Esophagus (tissue), 2 donors: ENCODE measurements around the gene PRMT7. TPM values are rescaled to one million over a fixed set of nuclear protein-coding genes. Genes with fewer than 3 reads are reported as not detected.

Experiments
- H3K27ac ChIP-seq, 2 donors: one replicate each; pipeline ENCODE4 v1.5.1; 2013; ENCODE audit warnings: low read depth in 2 of 2, mild to moderate bottlenecking in 2 of 2, inconsistent platforms in 1 of 2, low read length in 1 of 2, moderate library complexity in 1 of 2
- H3K27me3 ChIP-seq, 2 donors: one replicate each; pipeline ENCODE4 v1.6.1; 2013; ENCODE audit warnings: low read length in 2 of 2, control low read depth in 1 of 2, mild to moderate bottlenecking in 1 of 2; ENCODE audit not compliant: insufficient read depth in 2 of 2, control insufficient read depth in 1 of 2
- H3K36me3 ChIP-seq, 2 donors: one replicate each; pipeline ENCODE4 v1.6.1; 2013; ENCODE audit warnings: low read length in 1 of 2; ENCODE audit not compliant: control insufficient read depth in 2 of 2, insufficient read depth in 2 of 2
- H3K4me1 ChIP-seq, 2 donors: one replicate each; pipeline ENCODE4 v1.6.1; 2013; ENCODE audit warnings: low read length in 1 of 2; ENCODE audit not compliant: control insufficient read depth in 2 of 2, insufficient read depth in 2 of 2
- H3K4me3 ChIP-seq, 2 donors: one replicate each; pipeline ENCODE4 v1.5.1; 2013; ENCODE audit warnings: low read length in 2 of 2, mild to moderate bottlenecking in 2 of 2, low read depth in 1 of 2, moderate library complexity in 1 of 2
- H3K9me3 ChIP-seq, 2 donors: one replicate each; pipeline ENCODE4 v1.6.1; 2013; ENCODE audit warnings: mild to moderate bottlenecking in 2 of 2, low read depth in 1 of 2, low read length in 1 of 2, moderate library complexity in 1 of 2; ENCODE audit not compliant: control insufficient read depth in 2 of 2, insufficient read depth in 1 of 2
- whole genome bisulfite sequencing, 2 donors: extraction: QIAGEN DNeasy Blood & Tissue Kit; methylation state at CpG; one replicate each; pipeline ENCODE4 v1.1.7; 2013; 5-methylcytosine and 5-hydroxymethylcytosine counted together
- polyA plus RNA-seq, 2 donors: library from polyadenylated mRNA; stranded (reverse); fragments of 200-250 nt; gene quantifications; one replicate each; pipeline ENCODE4 v1.2.3, GENCODE V29; 2013
- donor health status: healthy with polysubstance abuse.
- donor health status: Bipolar disorder and iron deficiency.

PRMT7 gene
- polyA plus RNA-seq, 2 donors = 22.6 to 36.0 TPM

- WGBS, 2 donors = 71 to 91% methylated on average over 4 of the region's 4 CpGs
- Histone ChIP-seq H3K4me3 (no peak overlapping the region), H3K27me3 (no peaks in the 10 kb centered on the region), H3K4me1 (peaks cover 3 to 8% of the 10 kb centered on the region in 2 donors), H3K27ac (no peak overlapping the region), H3K9me3 (no peaks in the 10 kb centered on the region), H3K36me3 (peaks cover 0 to 6% of the 10 kb centered on the region in 2 donors)
These were observed 38.2 kb upstream of the PRMT7 start for GRCh38 chr16:68272507-68273209.

GRCh38 chr16:68273459-68273858, 37.4 kb upstream of the PRMT7 start:
- 78 to 79% methylated on average over 5 of the region's 5 CpGs for WGBS, 2 donors
- no peaks in the 10 kb centered on the region for H3K27me3 ChIP-seq
- no peak overlapping the region for H3K27ac ChIP-seq
- peaks cover 0 to 6% of the 10 kb centered on the region in 2 donors for H3K36me3 ChIP-seq
- peaks cover 3 to 8% of the 10 kb centered on the region in 2 donors for H3K4me1 ChIP-seq
- H3K9me3 ChIP-seq = no peaks in the 10 kb centered on the region
- no peak overlapping the region for H3K4me3 ChIP-seq

GRCh38 chr16:68273896-68274295, 36.9 kb upstream of the PRMT7 start:
- Histone ChIP-seq H3K27me3 (no peaks in the 10 kb centered on the region), H3K27ac (no peak overlapping the region), H3K9me3 (no peaks in the 10 kb centered on the region), H3K4me3 (no peak overlapping the region), H3K36me3 (peaks cover 0 to 6% of the 10 kb centered on the region in 2 donors), H3K4me1 (peaks cover 3 to 8% of the 10 kb centered on the region in 2 donors)
- WGBS, 2 donors = 66 to 71% methylated on average over 8 of the region's 8 CpGs

- Histone ChIP-seq H3K27me3 (no peaks in the 10 kb centered on the region), H3K4me3 (no peak overlapping the region), H3K27ac (no peak overlapping the region), H3K4me1 (peaks cover 3 to 8% of the 10 kb centered on the region in 2 donors), H3K36me3 (peaks cover 0 to 6% of the 10 kb centered on the region in 2 donors), H3K9me3 (no peaks in the 10 kb centered on the region)
- WGBS, 2 donors = 84 to 87% methylated on average over 4 of the region's 4 CpGs
These were observed 36.4 kb upstream of the PRMT7 start for GRCh38 chr16:68274441-68274840.

- H3K27me3 ChIP-seq = no peaks in the 10 kb centered on the region
- H3K36me3 ChIP-seq = peaks cover 0 to 6% of the 10 kb centered on the region in 2 donors
- H3K9me3 ChIP-seq = no peaks in the 10 kb centered on the region
- H3K4me3 ChIP-seq = no peak overlapping the region
- 30 to 50% methylated on average over 4 of the region's 4 CpGs for WGBS, 2 donors
- H3K27ac ChIP-seq = peak overlapping the region in 1 of 2 donors; percentile 44
- peaks cover 0 to 8% of the 10 kb centered on the region in 2 donors for H3K4me1 ChIP-seq
These were observed 35.1 kb upstream of the PRMT7 start for GRCh38 chr16:68275611-68276191.

- no peaks in the 10 kb centered on the region for H3K27me3 ChIP-seq
- H3K4me3 ChIP-seq = no peak overlapping the region
- peaks cover 0 to 6% of the 10 kb centered on the region in 2 donors for H3K36me3 ChIP-seq
- H3K27ac ChIP-seq = peak overlapping the region in 1 of 2 donors; percentile 44
- no peaks in the 10 kb centered on the region for H3K9me3 ChIP-seq
- 69 to 83% methylated on average over 3 of the region's 3 CpGs for WGBS, 2 donors
- H3K4me1 ChIP-seq = peaks cover 0 to 8% of the 10 kb centered on the region in 2 donors
These were observed 34.6 kb upstream of the PRMT7 start for GRCh38 chr16:68276223-68276622.

- Histone ChIP-seq H3K36me3 (peaks cover 0 to 6% of the 10 kb centered on the region in 2 donors), H3K27me3 (no peaks in the 10 kb centered on the region), H3K27ac (no peak overlapping the region), H3K4me1 (no peaks in the 10 kb centered on the region), H3K4me3 (no peak overlapping the region), H3K9me3 (no peaks in the 10 kb centered on the region)
- WGBS, 2 donors = 84 to 85% methylated on average over 13 of the region's 13 CpGs
These were observed 30.9 kb upstream of the PRMT7 start for GRCh38 chr16:68279726-68280558.

GRCh38 chr16:68281368-68282063, 29.3 kb upstream of the PRMT7 start:
- H3K9me3 ChIP-seq = no peaks in the 10 kb centered on the region
- H3K36me3 ChIP-seq = peaks cover 0 to 6% of the 10 kb centered on the region in 2 donors
- H3K27me3 ChIP-seq = no peaks in the 10 kb centered on the region
- no peaks in the 10 kb centered on the region for H3K4me1 ChIP-seq
- no peak overlapping the region for H3K27ac ChIP-seq
- 78 to 82% methylated on average over 4 of the region's 4 CpGs for WGBS, 2 donors
- H3K4me3 ChIP-seq = no peak overlapping the region

- H3K9me3 ChIP-seq = no peaks in the 10 kb centered on the region
- H3K27me3 ChIP-seq = no peaks in the 10 kb centered on the region
- H3K4me1 ChIP-seq = no peaks in the 10 kb centered on the region
- peaks cover 0 to 6% of the 10 kb centered on the region in 2 donors for H3K36me3 ChIP-seq
- 78 to 88% methylated on average over 4 of the region's 4 CpGs for WGBS, 2 donors
- no peak overlapping the region for H3K4me3 ChIP-seq
- no peak overlapping the region for H3K27ac ChIP-seq
These were observed 28.8 kb upstream of the PRMT7 start for GRCh38 chr16:68282064-68282452.
